Activated naive CD8-positive, alpha-beta T cell treated with anti-CD3 and anti-CD28 coated beads for 36 hours (primary cell): Measurements from ENCODE around the gene TRPC6. TPM values are rescaled to one million over a fixed set of nuclear protein-coding genes. Genes with fewer than 3 reads are reported as not detected.

Source experiments
- DNase-seq: peaks from one replicate; pipeline ENCODE4 v3.0.0; 2021
- H3K27ac Mint-ChIP-seq: one replicate; pipeline ENCODE4 v1.8.0; 2022; ENCODE audit warnings: mild to moderate bottlenecking, moderate library complexity, mixed read lengths
- H3K27me3 Mint-ChIP-seq: one replicate; pipeline ENCODE4 v1.8.0; 2022; ENCODE audit warnings: mild to moderate bottlenecking, mixed read lengths
- H3K36me3 Mint-ChIP-seq: one replicate; pipeline ENCODE4 v1.8.0; 2021; ENCODE audit warnings: mild to moderate bottlenecking, mixed read lengths
- H3K4me1 Mint-ChIP-seq: one replicate; pipeline ENCODE4 v1.8.0; 2021; ENCODE audit warnings: mixed read lengths
- H3K4me3 Mint-ChIP-seq: one replicate; pipeline ENCODE4 v1.8.0; 2022; ENCODE audit warnings: mild to moderate bottlenecking, moderate library complexity, mixed read lengths
- H3K9me3 Mint-ChIP-seq: one replicate; pipeline ENCODE4 v1.8.0; 2022; ENCODE audit warnings: mixed read lengths
- total RNA-seq, 2 experiments: library from RNA; stranded (reverse); gene quantifications; one replicate each; pipeline ENCODE4 v1.2.3, GENCODE V29; 2021

TRPC6 gene
- total RNA-seq, 2 experiments from 2014 or later = not detected

GRCh38 chr11:101428918-101429317 lies 154.9 kb downstream of the TRPC6 start:
- Mint-ChIP-seq H3K36me3 (no peaks in the 10 kb centered on the region), H3K27me3 (no peaks in the 10 kb centered on the region), H3K27ac (no peak overlapping the region), H3K4me3 (no peak overlapping the region), H3K4me1 (no peaks in the 10 kb centered on the region), H3K9me3 (peaks cover 22% of the 10 kb centered on the region)
- no peak for DNase-seq

GRCh38 chr11:101407324-101407723 lies 176.5 kb downstream of the TRPC6 start:
- no peak for DNase-seq
- Mint-ChIP-seq H3K4me1 (no peaks in the 10 kb centered on the region), H3K27ac (no peak overlapping the region), H3K27me3 (no peaks in the 10 kb centered on the region), H3K4me3 (no peak overlapping the region), H3K9me3 (no peaks in the 10 kb centered on the region), H3K36me3 (peaks cover 1% of the 10 kb centered on the region)
